GM18867 (cell line): ENCODE results near the gene AFMID.
"Not testable (repeated sequence)": the region's sequence is repeated elsewhere in the genome, so short reads cannot be mapped to it uniquely, and the experiment has no call there.

Experiments
- ATAC-seq: cut with Tn5 transposase; IDR thresholded peaks from one replicate; pipeline ENCODE4 v1.9.1; 2021; ENCODE audit warnings: mild to moderate bottlenecking, moderate library complexity; ENCODE audit not compliant: unreplicated experiment

Gene AFMID

GRCh38 chr17:78151514-78152008, 35.6 kb upstream of the AFMID start:
- no peak for ATAC-seq

- peak; percentile 63 for ATAC-seq
Observed at GRCh38 chr17:78154903-78155811, 32.0 kb upstream of the AFMID start.

- ATAC-seq = no peak
Observed at GRCh38 chr17:78159575-78160158, 27.5 kb upstream of the AFMID start.

- ATAC-seq = no peak
Observed at GRCh38 chr17:78163881-78164747, 23.0 kb upstream of the AFMID start.

GRCh38 chr17:78164748-78165607, 22.2 kb upstream of the AFMID start:
- no peak for ATAC-seq

- no peak for ATAC-seq
Observed at GRCh38 chr17:78166416-78166815, 20.7 kb upstream of the AFMID start.

GRCh38 chr17:78168242-78168902, 18.8 kb upstream of the AFMID start, which contains the start of gene SYNGR2:
Gene SYNGR2 (plus strand): TSS chr17:78168581. CDS start chr17:78168617, 36 bp downstream.
- ATAC-seq = peak; percentile 55

- ATAC-seq = peak; percentile 11
Observed at GRCh38 chr17:78168903-78169793, 18.0 kb upstream of the AFMID start.

- no peak for ATAC-seq
Observed at GRCh38 chr17:78170692-78171590, 16.2 kb upstream of the AFMID start.

- ATAC-seq = not testable (repeated sequence)
Observed at GRCh38 chr17:78171591-78172248, 15.4 kb upstream of the AFMID start.

GRCh38 chr17:78172249-78173051, 14.7 kb upstream of the AFMID start:
- ATAC-seq = no peak

GRCh38 chr17:78173097-78173715, 14.0 kb upstream of the AFMID start:
- ATAC-seq = peak; percentile 36

GRCh38 chr17:78174346-78174869, 12.8 kb upstream of the AFMID start:
- no peak for ATAC-seq

- no peak for ATAC-seq
Observed at GRCh38 chr17:78174870-78175642, 12.1 kb upstream of the AFMID start.

GRCh38 chr17:78175643-78175981, 11.6 kb upstream of the AFMID start:
- ATAC-seq = no peak
